NCI-H510A (cell line): Measurements from ENCODE around the gene S100B.
"Not testable (repeated sequence)": the region's sequence is repeated elsewhere in the genome, so short reads cannot be mapped to it uniquely, and the experiment has no call there.

ENCODE experiments used
- DNase-seq: peaks from one replicate; lab custom pipeline; 2025; lab: John Stamatoyannopoulos, UW

Gene S100B

DNA sequence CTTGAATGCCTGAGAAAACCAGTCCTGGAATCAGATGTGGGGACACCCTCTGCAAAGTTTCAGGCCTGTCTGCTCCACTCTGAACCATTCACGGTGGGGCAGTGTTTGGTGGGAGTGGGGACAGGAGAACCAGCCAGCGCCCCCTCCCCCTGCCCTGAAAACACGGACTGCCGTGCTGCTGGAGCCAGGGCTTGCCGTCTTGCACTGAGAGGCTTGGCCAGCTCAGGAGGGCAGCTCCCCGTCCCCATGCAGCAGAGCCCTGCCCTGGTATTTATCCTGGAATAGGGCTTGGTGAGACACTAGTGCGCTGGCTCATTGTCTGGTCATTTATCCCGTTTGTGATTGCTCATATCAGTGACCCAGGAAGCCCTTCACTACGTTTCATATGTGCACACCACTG lies 3.9 kb downstream of the S100B start:
- DNase-seq, result no peak

- DNase-seq, result no peak
Observed at GRCh38 chr21:46600305-46600704, 4.6 kb downstream of the S100B start.

- no peak for DNase-seq
Observed at GRCh38 chr21:46598581-46599572, 6.0 kb downstream of the S100B start.

DNA sequence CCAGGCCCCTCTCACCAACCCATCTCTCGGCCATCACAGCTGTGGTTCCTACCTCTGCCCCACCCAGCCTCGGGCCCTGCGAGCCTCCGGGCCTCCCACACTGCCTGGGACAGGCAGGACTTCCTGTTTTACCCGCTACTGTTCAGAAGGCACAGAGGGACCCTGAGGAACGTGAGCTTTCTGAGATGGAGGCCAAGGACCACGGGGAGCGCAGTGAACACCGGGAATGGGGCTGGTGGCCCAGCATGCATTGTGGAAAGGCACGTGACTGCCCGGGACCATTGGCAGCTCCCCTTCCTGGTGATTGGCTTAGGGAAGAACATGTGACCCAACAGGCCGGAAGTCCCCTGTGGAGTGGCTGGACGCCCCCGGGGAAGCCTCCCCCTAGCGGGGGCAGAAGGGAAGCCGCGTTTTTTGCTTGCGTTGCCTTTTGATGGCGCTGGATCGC lies 7.0 kb downstream of the S100B start:
- no peak for DNase-seq

DNA sequence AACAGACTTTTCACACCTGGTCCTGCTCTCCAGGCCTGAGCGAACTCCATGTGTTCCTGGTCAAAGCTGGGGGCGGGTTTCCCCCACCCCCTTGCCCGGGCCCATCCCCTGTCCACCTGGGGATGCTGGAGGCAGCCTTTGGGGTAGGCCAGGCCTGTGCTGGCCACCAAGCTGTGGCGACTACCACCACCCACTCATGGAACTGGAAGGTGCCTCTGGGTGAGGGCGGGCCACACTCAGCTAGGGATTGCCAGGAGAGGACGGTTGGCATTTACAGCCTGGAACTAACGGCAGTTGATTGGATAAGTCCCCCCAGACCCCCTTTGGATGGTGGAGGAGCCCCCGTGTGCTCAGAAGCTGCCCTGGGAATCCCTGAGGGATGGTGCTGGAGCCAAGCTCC lies 7.9 kb downstream of the S100B start:
- DNase-seq, result no peak

GRCh38 chr21:46596201-46596600 lies 8.7 kb downstream of the S100B start:
- no peak for DNase-seq

GRCh38 chr21:46594276-46594675 lies 10.6 kb downstream of the S100B start:
- DNase-seq, result no peak

GRCh38 chr21:46585191-46585953 lies 19.5 kb downstream of the S100B start:
- DNase-seq, result no peak

DNA sequence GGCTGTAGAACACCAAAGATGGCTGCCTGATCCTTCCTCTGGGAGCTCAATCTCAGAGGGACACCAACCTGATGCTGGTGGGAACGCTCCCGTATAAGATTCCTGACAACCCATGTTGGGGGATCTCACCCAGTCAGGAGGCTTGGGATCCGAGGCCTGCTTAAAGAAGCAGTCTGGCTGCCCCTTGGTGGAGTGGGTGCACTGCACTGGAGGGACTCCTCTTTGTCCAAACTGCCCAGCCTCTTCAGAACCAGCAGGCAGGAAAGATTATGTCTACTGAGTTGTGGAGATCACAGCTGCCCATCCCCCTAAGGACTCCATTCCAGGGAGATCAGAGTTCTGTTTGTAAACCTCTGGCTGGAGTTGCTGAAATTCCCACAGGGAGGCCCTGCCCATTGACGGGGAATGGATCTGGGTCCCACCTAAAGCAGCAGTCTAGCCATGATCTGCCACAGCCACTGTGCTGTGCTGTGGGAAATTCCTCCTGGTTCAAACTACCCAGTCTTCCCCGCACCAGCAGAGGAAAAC lies 23.0 kb downstream of the S100B start:
- no peak for DNase-seq

GRCh38 chr21:46579394-46579793 lies 25.5 kb downstream of the S100B start:
- DNase-seq, result not testable (repeated sequence)

DNA sequence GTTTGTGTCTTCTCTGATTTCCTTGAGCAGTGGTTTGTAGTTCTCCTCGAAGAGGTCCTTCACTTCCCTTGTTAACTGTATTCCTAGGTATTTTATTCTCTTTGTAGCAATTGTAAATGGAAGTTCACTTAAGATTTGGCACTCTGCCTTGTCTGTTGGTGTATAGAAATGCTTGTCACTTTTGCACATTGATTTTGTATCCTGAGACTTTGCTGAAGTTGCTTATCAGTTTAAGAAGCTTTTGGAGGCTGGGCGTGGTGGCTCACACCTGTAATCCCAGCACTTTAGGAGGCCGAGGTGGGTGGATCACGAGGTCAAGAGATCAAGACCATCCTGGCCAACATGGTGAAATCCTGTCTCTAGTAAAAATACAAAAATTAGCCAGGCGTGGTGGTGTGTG lies 27.1 kb downstream of the S100B start:
- DNase-seq, result not testable (repeated sequence)

DNA sequence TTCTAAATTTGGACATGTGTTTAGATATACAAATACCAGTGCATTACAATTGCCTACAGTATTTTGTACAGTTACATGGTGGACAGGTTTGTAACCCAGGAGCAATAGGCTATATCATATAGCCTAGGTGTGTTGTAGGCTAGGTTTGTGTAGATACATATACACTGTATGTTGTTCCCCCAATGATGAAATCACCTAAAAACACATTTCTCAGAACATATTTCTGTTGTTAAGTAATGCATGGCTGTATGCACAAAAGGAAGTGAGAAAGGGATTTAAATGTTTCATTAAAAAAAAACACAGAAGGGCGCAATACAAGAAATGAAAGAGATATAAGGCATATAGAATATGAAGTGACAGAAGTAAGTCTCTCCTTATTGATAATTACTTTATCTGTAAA lies 32.0 kb downstream of the S100B start:
- no peak for DNase-seq

- DNase-seq, result no peak
Observed at GRCh38 chr21:46570631-46571030, 34.3 kb downstream of the S100B start.

- DNase-seq, result no peak
Observed at GRCh38 chr21:46570119-46570518, 34.8 kb downstream of the S100B start.

GRCh38 chr21:46569081-46569480 lies 35.8 kb downstream of the S100B start:
- no peak for DNase-seq

DNA sequence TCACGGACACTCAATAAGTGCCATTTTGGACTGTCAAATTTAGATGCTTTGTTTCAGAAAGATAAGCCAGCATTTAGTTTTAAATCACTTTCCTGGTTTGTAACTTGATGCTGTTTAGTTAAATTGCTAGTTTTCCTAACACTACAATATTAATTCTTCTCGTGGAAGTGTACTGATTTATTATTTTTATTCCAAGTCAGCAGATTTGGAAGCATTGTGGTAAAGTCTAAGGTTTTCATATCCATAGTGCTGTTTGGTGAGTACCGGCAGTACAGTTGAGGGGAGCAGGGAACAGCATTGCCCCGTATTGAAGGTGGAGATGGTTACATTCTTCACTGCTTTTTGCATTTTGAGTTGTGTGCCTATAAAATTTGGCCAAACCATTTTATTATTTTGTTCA lies 36.3 kb downstream of the S100B start:
- no peak for DNase-seq

DNA sequence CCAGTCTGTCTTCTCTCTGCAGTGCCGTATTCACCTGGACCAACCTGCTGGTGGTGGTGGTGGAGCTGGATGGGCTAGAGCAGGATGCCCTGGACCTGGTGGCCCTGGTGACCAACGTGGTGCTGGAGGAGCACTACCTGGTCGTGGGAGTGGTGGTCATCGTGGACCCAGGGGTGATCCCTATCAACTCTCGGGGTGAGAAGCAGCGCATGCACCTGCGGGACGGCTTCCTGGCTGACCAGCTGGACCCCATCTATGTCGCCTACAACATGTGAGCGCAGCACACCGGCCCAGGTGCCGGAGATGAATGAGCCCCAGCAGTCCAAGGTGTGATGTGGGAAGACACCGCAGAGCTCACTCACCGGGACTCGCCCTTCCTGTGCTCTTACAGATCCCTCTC lies 37.5 kb downstream of the S100B start:
- no peak for DNase-seq

GRCh38 chr21:46564391-46564790 lies 40.5 kb downstream of the S100B start:
- no peak for DNase-seq

GRCh38 chr21:46562964-46563607 lies 41.8 kb downstream of the S100B start:
- DNase-seq, result no peak

GRCh38 chr21:46562472-46562871 lies 42.4 kb downstream of the S100B start:
- DNase-seq, result no peak

- no peak for DNase-seq
Observed at GRCh38 chr21:46561445-46562090, 43.3 kb downstream of the S100B start.
